Activated CD4-positive, alpha-beta T cell treated with anti-CD3 and anti-CD28 coated beads, Interleukin-2, amount 10 ng/mL, durations not matched to agents 7 days and 5 days (primary cell): Measurements from ENCODE around the gene ERC1. TPM values are rescaled to one million over a fixed set of nuclear protein-coding genes. Genes with fewer than 3 reads are reported as not detected.

ENCODE experiments used
- CTCF ChIA-PET: fragments of 350-600 bp; sonication (Branson Sonifier 250); formaldehyde crosslinking; loops from one replicate; lab custom pipeline; 2021; ENCODE audit warnings: antibody characterized with exemption; lab: Charles Lee
- POLR2A ChIA-PET: fragments of 350-600 bp; sonication (Branson Sonifier 250); formaldehyde crosslinking; loops from one replicate; lab custom pipeline; 2021; ENCODE audit warnings: antibody characterized with exemption; lab: Charles Lee
- DNase-seq: peaks from one replicate; pipeline ENCODE4 v3.0.0-alpha.2; 2020
- H3K27ac Mint-ChIP-seq: one replicate; pipeline ENCODE4 v1.8.0; 2021; ENCODE audit warnings: mild to moderate bottlenecking, moderate library complexity, mixed read lengths
- H3K27me3 Mint-ChIP-seq: one replicate; pipeline ENCODE4 v1.8.0; 2021; ENCODE audit warnings: mixed read lengths
- H3K36me3 Mint-ChIP-seq: one replicate; pipeline ENCODE4 v1.8.0; 2021; ENCODE audit warnings: low read depth, mixed read lengths
- H3K4me1 Mint-ChIP-seq: one replicate; pipeline ENCODE4 v1.8.0; 2021; ENCODE audit warnings: mixed read lengths
- H3K4me3 Mint-ChIP-seq: one replicate; pipeline ENCODE4 v1.8.0; 2021; ENCODE audit warnings: mild to moderate bottlenecking, moderate library complexity, mixed read lengths
- H3K9me3 Mint-ChIP-seq: one replicate; pipeline ENCODE4 v1.8.0; 2021; ENCODE audit warnings: mixed read lengths
- total RNA-seq, 2 experiments: library from RNA; stranded (reverse); gene quantifications; one replicate each; pipeline ENCODE4 v1.2.3, GENCODE V29; 2021

The ERC1 gene
- total RNA-seq, 2 experiments from 2014 or later: 38.7 to 43.4 TPM

DNA sequence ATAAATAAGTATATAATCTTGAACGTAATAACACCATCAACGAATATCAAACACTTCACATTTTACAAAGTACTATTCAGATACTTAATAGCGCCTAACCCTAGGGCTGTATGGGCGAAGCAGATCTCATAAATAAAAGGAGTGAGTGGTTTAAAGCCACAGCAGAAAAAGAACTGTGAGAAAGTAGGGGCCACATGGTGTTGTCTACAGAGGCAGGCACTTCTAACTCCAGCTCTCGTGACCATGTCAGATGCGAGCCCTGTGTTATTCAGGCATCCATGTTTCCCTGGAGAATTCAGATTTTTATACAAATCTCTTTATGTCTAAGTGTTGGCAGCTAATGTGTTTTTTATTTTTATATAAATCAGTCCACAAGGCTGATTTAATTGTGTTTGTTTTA is 391.1 kb downstream of the ERC1 start:
- Mint-ChIP-seq H3K9me3 (no peaks in the 10 kb centered on the region), H3K36me3 (no peaks in the 10 kb centered on the region), H3K4me1 (no peaks in the 10 kb centered on the region), H3K27me3 (no peaks in the 10 kb centered on the region), H3K27ac (no peak overlapping the region), H3K4me3 (no peak overlapping the region)
- DNase-seq: no peak
- ChIA-PET POLR2A (no interaction called here), CTCF (interaction anchor here (1.3 to 1.4 kb wide), 2 partner anchors 11 to 20 kb away, joined by 3 read pairs; no protein-coding TSS in a partner anchor)

DNA sequence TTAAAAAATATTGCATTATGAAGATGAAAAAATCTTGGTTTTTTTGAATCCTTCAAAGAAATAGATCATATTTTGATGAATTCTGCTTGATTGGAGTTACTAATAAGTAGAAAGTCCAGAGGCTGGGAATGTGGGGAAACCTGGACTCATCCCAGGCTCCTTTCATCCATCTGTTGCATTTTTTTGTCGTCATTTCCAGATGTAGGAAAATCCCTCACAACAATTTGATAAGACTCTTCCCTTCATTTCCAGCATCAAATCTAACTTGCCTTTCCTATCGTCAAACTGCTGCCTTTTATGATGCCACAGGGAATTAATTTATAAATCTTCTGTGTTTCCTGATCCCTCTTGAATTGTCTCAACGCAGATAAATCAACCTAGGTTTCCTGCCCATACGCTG is 391.8 kb downstream of the ERC1 start:
- Mint-ChIP-seq H3K4me3 (no peak overlapping the region), H3K9me3 (no peaks in the 10 kb centered on the region), H3K27me3 (no peaks in the 10 kb centered on the region), H3K27ac (no peak overlapping the region), H3K4me1 (no peaks in the 10 kb centered on the region), H3K36me3 (no peaks in the 10 kb centered on the region)
- DNase-seq: no peak
- ChIA-PET CTCF (interaction anchor here (1.3 kb wide), 1 partner anchor 11 kb away, joined by 3 read pairs; no protein-coding TSS in a partner anchor), POLR2A (no interaction called here)

DNA sequence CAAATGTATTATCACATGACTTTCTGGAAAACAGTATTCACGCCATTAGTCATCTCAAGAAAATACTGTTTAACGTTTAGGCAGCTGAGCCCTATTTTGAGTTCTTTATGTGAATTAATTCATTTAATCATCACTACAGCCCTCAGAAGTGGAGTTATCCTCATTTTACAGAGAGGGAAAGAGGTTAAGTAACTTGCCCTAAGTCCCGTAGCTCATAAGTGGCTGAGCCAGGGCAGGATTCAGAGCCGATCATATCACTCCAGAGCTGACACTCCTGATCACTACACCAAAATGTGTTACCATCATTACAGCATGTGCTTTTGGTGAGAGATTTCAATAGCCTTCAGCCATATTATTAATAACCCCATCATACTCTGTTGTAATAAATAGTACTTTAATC is 392.7 kb downstream of the ERC1 start:
- no peaks in the 10 kb centered on the region for H3K9me3 Mint-ChIP-seq
- no peak for DNase-seq
- no peak overlapping the region for H3K27ac Mint-ChIP-seq
- no peaks in the 10 kb centered on the region for H3K36me3 Mint-ChIP-seq
- POLR2A ChIA-PET: no interaction called here
- CTCF ChIA-PET: interaction anchor here (0.6 kb wide), 1 partner anchor 586 kb away, joined by 6 read pairs; no protein-coding TSS in a partner anchor
- H3K4me3 Mint-ChIP-seq: no peak overlapping the region
- no peaks in the 10 kb centered on the region for H3K4me1 Mint-ChIP-seq
- H3K27me3 Mint-ChIP-seq: no peaks in the 10 kb centered on the region

DNA sequence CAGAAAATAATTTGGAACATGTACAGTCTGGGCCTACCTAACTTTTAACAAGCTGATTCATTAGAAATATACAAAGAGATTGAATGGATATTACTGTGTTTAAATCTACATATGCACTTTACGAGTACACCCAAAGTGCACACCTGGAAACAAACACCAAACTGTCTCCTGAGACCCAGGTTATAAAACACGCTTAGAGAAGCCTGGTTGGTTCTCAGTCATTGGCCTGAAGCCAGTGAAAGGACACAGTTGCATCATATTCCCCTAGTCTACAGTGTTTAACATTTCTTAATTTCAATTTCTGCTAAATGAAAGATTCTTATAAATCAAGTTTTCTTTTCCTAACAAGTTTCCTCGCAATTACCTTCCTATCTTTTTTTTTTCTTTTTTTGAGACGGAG is 393.9 kb downstream of the ERC1 start:
- Mint-ChIP-seq H3K4me3 (no peak overlapping the region), H3K9me3 (peaks cover 1% of the 10 kb centered on the region), H3K4me1 (no peaks in the 10 kb centered on the region), H3K36me3 (peaks cover 3% of the 10 kb centered on the region), H3K27me3 (no peaks in the 10 kb centered on the region), H3K27ac (no peak overlapping the region)
- ChIA-PET CTCF (interaction anchor here (0.8 kb wide), 1 partner anchor 41 kb away, joined by 4 read pairs; no protein-coding TSS in a partner anchor), POLR2A (no interaction called here)
- no peak for DNase-seq

DNA sequence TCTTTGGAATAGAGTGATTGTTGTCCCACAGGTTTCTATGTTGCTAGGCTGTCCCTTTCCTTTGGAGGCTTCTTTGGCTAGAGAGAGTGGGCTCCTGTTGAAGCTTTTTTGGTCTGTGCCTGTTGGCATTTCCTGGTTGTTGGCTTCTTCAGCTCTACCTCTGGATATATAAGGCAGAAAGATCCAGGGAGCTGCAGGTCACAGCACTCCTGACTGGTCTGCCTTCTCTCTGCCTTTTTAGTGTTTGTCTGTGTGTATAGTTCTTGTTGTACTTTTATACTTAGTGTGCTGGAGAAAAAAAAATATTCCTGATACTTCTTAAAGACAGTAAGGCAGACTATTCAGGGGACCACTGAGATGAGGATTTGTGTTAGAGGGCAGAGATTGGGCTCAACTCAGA is 400.7 kb downstream of the ERC1 start:
- Mint-ChIP-seq H3K27ac (no peak overlapping the region), H3K4me1 (no peaks in the 10 kb centered on the region), H3K9me3 (peaks cover 11% of the 10 kb centered on the region), H3K36me3 (peaks cover 12% of the 10 kb centered on the region), H3K27me3 (no peaks in the 10 kb centered on the region), H3K4me3 (no peak overlapping the region)
- POLR2A ChIA-PET: no interaction called here
- no peak for DNase-seq
- CTCF ChIA-PET: interaction anchor here (0.5 to 0.6 kb wide), 2 partner anchors 363 to 535 kb away, joined by 4 read pairs; no protein-coding TSS in a partner anchor

DNA sequence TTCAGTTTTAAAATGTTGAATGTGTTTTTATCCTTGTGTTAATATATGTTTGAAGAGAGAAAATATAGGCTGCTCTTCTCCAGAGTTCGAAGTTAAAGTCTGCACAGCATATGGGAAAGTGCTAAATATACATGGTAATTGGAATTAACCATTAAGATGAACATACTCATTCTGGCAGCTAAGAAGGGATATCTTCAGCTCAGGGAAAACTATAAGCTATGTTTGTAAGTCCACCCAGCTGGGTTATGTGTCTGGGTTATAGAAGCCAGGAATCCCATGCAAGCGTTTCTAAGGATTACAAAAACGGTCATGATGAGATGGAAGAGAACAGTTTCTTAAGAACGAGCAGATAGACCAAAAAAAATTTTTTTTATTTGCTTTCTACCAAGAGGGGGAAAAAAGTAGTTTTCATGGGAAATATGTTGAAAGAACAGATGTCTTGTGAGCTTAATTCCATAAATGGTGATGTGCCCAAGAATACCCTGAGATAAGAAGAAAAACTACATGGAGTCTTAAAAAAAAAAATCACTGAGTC is 404.5 kb downstream of the ERC1 start:
- DNase-seq: no peak
- H3K27me3 Mint-ChIP-seq: no peaks in the 10 kb centered on the region
- H3K27ac Mint-ChIP-seq: no peak overlapping the region
- no peaks in the 10 kb centered on the region for H3K4me1 Mint-ChIP-seq
- H3K36me3 Mint-ChIP-seq: peaks cover 9% of the 10 kb centered on the region
- H3K9me3 Mint-ChIP-seq: peaks cover 10% of the 10 kb centered on the region
- POLR2A ChIA-PET: no interaction called here
- CTCF ChIA-PET: no interaction called here
- no peak overlapping the region for H3K4me3 Mint-ChIP-seq

DNA sequence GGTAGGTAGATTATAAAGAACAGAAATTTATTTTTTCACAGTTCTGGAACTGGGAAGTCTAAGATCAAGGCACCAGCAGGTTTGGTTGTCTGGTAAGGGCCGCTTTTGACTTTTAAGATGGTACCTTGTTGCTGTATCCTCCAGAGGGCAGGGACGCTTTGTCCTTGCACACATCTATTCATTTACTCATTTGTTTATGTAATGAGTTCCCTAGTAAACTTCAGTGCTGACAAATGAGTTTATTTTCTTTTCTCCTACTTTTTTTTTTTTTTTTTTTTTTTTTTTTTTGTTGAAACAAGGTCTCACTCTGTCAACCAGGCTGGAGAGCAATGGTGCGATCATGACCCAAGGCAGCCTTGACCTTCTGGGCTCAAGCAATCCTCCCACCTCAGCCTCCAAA is 407.6 kb downstream of the ERC1 start:
- Mint-ChIP-seq H3K36me3 (peaks cover 5% of the 10 kb centered on the region), H3K27ac (no peak overlapping the region), H3K27me3 (no peaks in the 10 kb centered on the region), H3K4me3 (no peak overlapping the region), H3K9me3 (no peaks in the 10 kb centered on the region), H3K4me1 (no peaks in the 10 kb centered on the region)
- CTCF ChIA-PET: no interaction called here
- POLR2A ChIA-PET: no interaction called here
- no peak for DNase-seq

DNA sequence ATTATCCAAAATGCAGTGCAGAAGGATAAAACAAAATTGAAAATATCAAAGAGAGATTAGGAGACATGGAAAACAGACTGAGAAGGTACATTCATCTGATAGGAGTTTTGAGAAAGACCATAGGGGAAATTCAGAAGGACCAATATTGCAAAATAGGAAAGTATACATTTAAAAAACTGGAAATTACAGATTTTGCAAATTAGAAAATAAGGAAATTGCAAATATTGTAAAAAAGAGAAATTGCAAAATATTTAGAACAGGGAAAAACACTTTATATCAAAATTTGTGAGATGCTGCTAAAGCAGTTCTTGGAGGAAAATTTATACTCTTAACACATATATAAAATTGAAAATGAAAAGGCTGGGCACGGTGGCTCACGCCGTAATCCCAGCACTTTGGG is 410.9 kb downstream of the ERC1 start:
- no peak overlapping the region for H3K27ac Mint-ChIP-seq
- DNase-seq: no peak
- CTCF ChIA-PET: interaction anchor here (1.2 kb wide), 1 partner anchor 20 kb away, joined by 3 read pairs; no protein-coding TSS in a partner anchor

DNA sequence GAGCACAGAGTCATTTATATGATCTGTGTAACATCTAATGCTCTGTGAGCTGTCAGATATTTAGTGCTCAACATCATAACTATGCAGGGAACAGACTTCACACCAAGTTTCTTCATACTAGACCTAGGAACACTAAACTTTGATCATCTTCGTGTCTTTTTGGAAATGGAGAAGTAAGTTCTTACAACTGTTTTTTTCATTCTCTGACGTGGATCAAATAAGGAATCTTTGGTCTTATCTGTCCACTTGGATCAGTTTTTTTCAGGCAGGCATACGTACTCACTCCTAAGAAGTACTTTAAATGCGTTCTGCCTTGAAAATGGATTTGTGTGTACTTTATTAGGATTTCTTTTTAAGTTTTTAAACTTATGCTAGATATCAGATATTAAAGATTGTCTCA is 412.4 kb downstream of the ERC1 start:
- Mint-ChIP-seq H3K4me1 (no peaks in the 10 kb centered on the region), H3K27me3 (no peaks in the 10 kb centered on the region), H3K4me3 (no peak overlapping the region), H3K27ac (no peak overlapping the region), H3K9me3 (no peaks in the 10 kb centered on the region), H3K36me3 (no peaks in the 10 kb centered on the region)
- POLR2A ChIA-PET: no interaction called here
- no peak for DNase-seq
- CTCF ChIA-PET: no interaction called here

More for the DNA sequence above, 410.9 kb downstream of the ERC1 start:
- POLR2A ChIA-PET: no interaction called here
- no peaks in the 10 kb centered on the region for H3K36me3 Mint-ChIP-seq
- no peak overlapping the region for H3K4me3 Mint-ChIP-seq
- no peaks in the 10 kb centered on the region for H3K27me3 Mint-ChIP-seq
- H3K4me1 Mint-ChIP-seq: no peaks in the 10 kb centered on the region
- no peaks in the 10 kb centered on the region for H3K9me3 Mint-ChIP-seq

DNA sequence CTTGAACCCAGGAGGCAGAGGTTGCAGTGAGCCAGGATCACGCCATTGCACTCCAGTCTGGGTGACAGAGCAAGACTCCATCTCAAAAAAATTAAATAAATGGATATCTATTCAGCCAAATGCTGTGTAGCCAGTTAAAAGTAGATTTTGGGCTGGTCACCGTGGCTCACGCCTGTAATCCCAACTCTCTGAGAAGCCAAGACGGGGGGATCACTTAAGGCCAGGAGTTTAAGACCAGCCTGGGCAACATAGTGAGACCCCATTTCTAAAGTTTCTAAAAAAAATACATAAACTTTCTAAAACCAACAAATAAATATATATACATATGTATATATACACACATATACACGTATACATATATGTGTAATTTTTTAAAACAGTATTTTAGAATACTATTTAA is 414.6 kb downstream of the ERC1 start:
- Mint-ChIP-seq H3K36me3 (no peaks in the 10 kb centered on the region), H3K9me3 (no peaks in the 10 kb centered on the region), H3K4me1 (no peaks in the 10 kb centered on the region), H3K27ac (no peak overlapping the region), H3K27me3 (no peaks in the 10 kb centered on the region), H3K4me3 (no peak overlapping the region)
- ChIA-PET POLR2A (no interaction called here), CTCF (no interaction called here)
- DNase-seq: no peak

DNA sequence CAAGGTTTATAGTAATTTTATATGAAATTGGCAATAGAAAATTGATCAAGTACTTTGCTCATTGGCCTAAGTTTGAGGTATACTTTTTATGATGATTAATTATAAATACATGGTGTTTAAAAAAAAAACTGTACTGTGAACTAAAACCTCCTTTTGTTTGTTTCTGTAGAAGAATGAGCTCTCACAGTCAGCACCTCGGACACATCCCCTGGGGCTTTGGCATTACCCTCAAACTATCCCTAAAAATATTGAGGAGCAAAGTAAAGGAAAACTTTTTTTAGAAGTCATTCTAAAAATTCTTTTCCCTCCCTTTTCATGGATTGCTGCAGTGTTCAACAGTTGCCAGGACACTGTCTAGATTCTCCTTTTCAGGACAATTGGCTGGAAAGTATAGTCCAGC is 419.8 kb downstream of the ERC1 start:
- DNase-seq: no peak
- Mint-ChIP-seq H3K9me3 (no peaks in the 10 kb centered on the region), H3K27me3 (no peaks in the 10 kb centered on the region), H3K4me3 (no peak overlapping the region), H3K36me3 (no peaks in the 10 kb centered on the region), H3K27ac (no peak overlapping the region), H3K4me1 (no peaks in the 10 kb centered on the region)
- ChIA-PET CTCF (interaction anchor here (0.6 kb wide), 1 partner anchor 119 kb away, joined by 3 read pairs; no protein-coding TSS in a partner anchor), POLR2A (no interaction called here)

DNA sequence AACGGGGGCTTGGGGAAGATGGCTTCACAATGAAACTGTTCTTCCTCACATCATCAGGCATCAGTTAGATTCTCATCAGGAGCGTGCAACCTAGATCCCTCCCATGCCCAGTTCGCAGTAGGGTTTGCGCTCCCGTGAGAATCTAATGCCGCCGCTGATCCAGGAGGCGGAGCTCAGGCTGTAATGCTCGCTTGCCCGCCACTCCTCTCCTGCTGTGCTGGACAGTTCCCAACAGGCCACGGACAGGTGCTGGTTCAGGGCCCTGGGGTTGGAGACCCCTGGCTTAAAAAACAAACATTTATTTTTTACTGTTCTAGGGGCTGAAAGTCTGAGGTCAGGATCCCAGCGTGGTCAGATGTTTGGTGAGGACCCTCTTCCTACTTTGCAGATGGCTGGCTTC is 422.9 kb downstream of the ERC1 start:
- no peaks in the 10 kb centered on the region for H3K4me1 Mint-ChIP-seq
- no peak overlapping the region for H3K27ac Mint-ChIP-seq
- H3K27me3 Mint-ChIP-seq: no peaks in the 10 kb centered on the region
- ChIA-PET CTCF (no interaction called here), POLR2A (no interaction called here)
- DNase-seq: no peak
- H3K36me3 Mint-ChIP-seq: no peaks in the 10 kb centered on the region
- no peak overlapping the region for H3K4me3 Mint-ChIP-seq
- H3K9me3 Mint-ChIP-seq: no peaks in the 10 kb centered on the region

DNA sequence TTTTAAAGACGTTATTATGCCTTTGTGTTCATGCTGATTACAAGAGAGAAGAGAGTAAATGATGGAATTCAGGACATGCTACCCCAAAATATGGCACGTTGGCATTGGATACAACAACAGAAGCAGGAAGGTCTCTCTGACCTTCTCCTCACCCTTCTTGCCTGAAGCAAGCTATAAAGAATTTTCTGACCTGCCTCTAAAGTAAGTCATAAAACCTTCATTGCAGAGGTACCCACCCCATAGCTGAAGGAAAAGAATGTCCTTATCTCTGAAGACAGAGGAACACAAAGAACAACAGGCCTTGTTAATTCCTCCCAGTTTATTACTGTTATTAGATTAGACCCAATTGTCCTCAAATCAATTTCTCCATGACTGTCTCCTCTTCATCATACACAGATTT is 427.1 kb downstream of the ERC1 start:
- H3K4me1 Mint-ChIP-seq: peaks cover 10% of the 10 kb centered on the region
- CTCF ChIA-PET: no interaction called here
- H3K27me3 Mint-ChIP-seq: no peaks in the 10 kb centered on the region
- peaks cover 18% of the 10 kb centered on the region for H3K9me3 Mint-ChIP-seq
- no peak for DNase-seq
- POLR2A ChIA-PET: no interaction called here
- no peak overlapping the region for H3K27ac Mint-ChIP-seq
- H3K4me3 Mint-ChIP-seq: no peak overlapping the region
- H3K36me3 Mint-ChIP-seq: peaks cover 19% of the 10 kb centered on the region

DNA sequence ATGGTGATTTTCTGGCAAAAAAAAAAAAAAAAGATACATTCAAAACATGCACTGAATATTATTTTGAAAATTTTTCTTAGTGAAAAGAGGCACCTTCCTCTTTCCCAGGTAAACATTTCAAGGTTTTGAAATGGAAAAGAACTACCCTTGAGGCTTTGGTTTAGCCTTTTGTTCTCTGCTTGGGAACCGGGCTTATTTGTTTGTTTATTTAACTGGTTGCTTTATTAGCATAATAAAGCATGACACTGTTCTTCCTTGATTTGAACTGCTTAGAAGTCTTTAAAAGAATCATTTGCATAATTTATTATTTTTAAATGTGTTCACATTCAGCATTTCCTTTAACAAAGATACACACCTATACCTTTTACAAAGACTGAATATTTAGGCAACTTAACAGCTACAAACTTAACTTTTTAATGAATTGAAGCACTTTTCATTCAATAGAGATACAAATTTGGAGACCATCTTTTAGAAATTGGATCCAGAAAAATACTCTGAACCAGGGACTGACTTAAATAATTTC is 428.9 kb downstream of the ERC1 start:
- no peak for DNase-seq
- CTCF ChIA-PET: no interaction called here
- POLR2A ChIA-PET: no interaction called here
- Mint-ChIP-seq H3K27me3 (no peaks in the 10 kb centered on the region), H3K4me3 (no peak overlapping the region), H3K4me1 (peaks cover 11% of the 10 kb centered on the region), H3K27ac (no peak overlapping the region), H3K36me3 (peaks cover 21% of the 10 kb centered on the region), H3K9me3 (peaks cover 19% of the 10 kb centered on the region)
